SK-N-DZ (cell line): ENCODE measurements around the gene GRK1.
"Not testable (repeated sequence)": the region's sequence is repeated elsewhere in the genome, so short reads cannot be mapped to it uniquely, and the experiment has no call there.

Experiments used
- DNase-seq: peaks from one replicate; pipeline ENCODE4 v3.0.0-alpha.2; 2015; ENCODE audit warnings: low spot score

Gene GRK1

GRCh38 chr13:113743366-113744195 lies 76.6 kb downstream of the GRK1 start:
- DNase-seq: no peak

- DNase-seq: no peak
Measured at GRCh38 chr13:113744197-113745000, 77.4 kb downstream of the GRK1 start.

- DNase-seq: no peak
Measured at GRCh38 chr13:113745059-113745458, 78.0 kb downstream of the GRK1 start.

- DNase-seq: not testable (repeated sequence)
Measured at GRCh38 chr13:113745500-113746142, 78.6 kb downstream of the GRK1 start.

- no peak for DNase-seq
Measured at GRCh38 chr13:113746143-113746525, 79.1 kb downstream of the GRK1 start.

GRCh38 chr13:113746671-113747070 lies 79.7 kb downstream of the GRK1 start:
- DNase-seq: peak; percentile 42

GRCh38 chr13:113747291-113747833 lies 80.3 kb downstream of the GRK1 start:
- no peak for DNase-seq

- DNase-seq: no peak
Measured at GRCh38 chr13:113748101-113748861, 81.3 kb downstream of the GRK1 start.

- DNase-seq: no peak
Measured at GRCh38 chr13:113748862-113749451, 81.9 kb downstream of the GRK1 start.

GRCh38 chr13:113749507-113749906 lies 82.5 kb downstream of the GRK1 start:
- DNase-seq: no peak

GRCh38 chr13:113749967-113750366 lies 82.9 kb downstream of the GRK1 start:
- DNase-seq: no peak

- no peak for DNase-seq
Measured at GRCh38 chr13:113750554-113751399, 83.8 kb downstream of the GRK1 start.

GRCh38 chr13:113751491-113751890 lies 84.5 kb downstream of the GRK1 start:
- no peak for DNase-seq

- DNase-seq: not testable (repeated sequence)
Measured at GRCh38 chr13:113752211-113752986, 85.4 kb downstream of the GRK1 start.

- DNase-seq: no peak
Measured at GRCh38 chr13:113753171-113753570, 86.2 kb downstream of the GRK1 start.

- DNase-seq: no peak
Measured at GRCh38 chr13:113754242-113754641, 87.2 kb downstream of the GRK1 start.

GRCh38 chr13:113754691-113755090 lies 87.7 kb downstream of the GRK1 start:
- no peak for DNase-seq

- no peak for DNase-seq
Measured at GRCh38 chr13:113756441-113757097, 89.5 kb downstream of the GRK1 start.
